BLaER1 treated with 17β-estradiol and CSF1 and Interleukin-3, amounts not matched to agents 10 nM and 100 nM (cell line): ENCODE measurements around the gene COL18A1.

Experiments
- H3K27ac ChIP-seq, 11 experiments: shearing (Covaris generic); formaldehyde crosslinking; 2 replicates each; pipeline ENCODE4 v1.8.1; 2022
- H3K27me3 ChIP-seq, 11 experiments: shearing (Covaris generic); formaldehyde crosslinking; 2 replicates each; pipeline ENCODE4 v1.8.1; 2022
- H3K36me3 ChIP-seq, 11 experiments: shearing (Covaris generic); formaldehyde crosslinking; 2 replicates each; pipeline ENCODE4 v1.8.1; 2022
- H3K4me1 ChIP-seq, 10 experiments: shearing (Covaris generic); formaldehyde crosslinking; 2 replicates each; pipeline ENCODE4 v1.8.1; 2022
- H3K4me2 ChIP-seq, 11 experiments: shearing (Covaris generic); formaldehyde crosslinking; 2 replicates each; pipeline ENCODE4 v1.8.1; 2022
- H3K4me3 ChIP-seq, 10 experiments: shearing (Covaris generic); formaldehyde crosslinking; 2 replicates each; pipeline ENCODE4 v1.8.1; 2022
- H3K9ac ChIP-seq, 11 experiments: shearing (Covaris generic); formaldehyde crosslinking; 2 replicates each; pipeline ENCODE4 v1.8.1; 2022
- H3K9me3 ChIP-seq, 11 experiments: shearing (Covaris generic); formaldehyde crosslinking; replicated peaks in 1 of 11; 2 replicates each; pipeline ENCODE4 v1.8.1; 2022
- H4K20me1 ChIP-seq, 11 experiments: shearing (Covaris generic); formaldehyde crosslinking; 2 replicates each; pipeline ENCODE4 v1.8.1; 2022
- Cebpa-rat ChIP-seq, 11 experiments: shearing (Covaris generic); IDR thresholded peaks; 2 replicates each; pipeline ENCODE4 v1.8.1; 2022

COL18A1 gene

DNA sequence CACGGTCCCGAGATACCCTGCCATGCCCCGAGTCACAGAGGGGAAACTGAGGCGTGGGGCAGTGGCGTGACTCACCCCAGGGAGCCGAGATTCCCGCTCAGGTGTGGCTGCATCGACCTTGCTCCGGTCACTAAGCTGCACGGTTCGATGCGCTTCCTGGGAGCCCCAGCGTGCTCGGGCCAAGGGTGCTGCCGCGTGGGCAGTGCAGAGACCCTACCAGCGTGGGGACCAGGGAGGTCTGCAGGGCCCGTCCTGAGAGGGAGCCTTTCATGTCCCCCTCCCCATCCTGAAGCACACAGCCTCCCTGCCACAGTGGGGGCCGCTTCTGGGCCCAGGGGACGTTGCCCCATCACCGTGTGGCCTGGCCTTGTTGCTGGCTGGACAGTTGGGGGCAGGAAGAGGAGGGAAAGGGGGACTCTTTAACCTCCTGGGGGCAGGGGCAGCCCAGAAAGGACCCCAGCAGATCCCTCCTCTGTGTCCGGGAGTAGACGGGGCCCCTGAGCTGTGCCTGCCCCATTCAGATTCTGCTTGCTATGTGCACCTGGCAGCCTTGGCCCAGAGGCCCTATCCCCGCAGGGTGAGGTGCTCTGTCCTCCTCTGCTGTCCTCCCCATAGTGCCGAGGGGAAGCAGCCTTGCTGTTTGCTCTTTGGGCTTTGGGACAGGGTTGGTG is 52.3 kb downstream of the COL18A1 start:
- H4K20me1 ChIP-seq, result peaks cover 0 to 11% (median 4%) of the 10 kb centered on the region in 11 experiments; a peak in 3 of 22 replicates
- peak overlapping the region in 6 of 11 experiments; percentile 22 to 56 (median 38); a peak in 10 of 22 replicates for H3K4me2 ChIP-seq
- no peak for TF ChIP-seq Cebpa-rat (IDR thresholded peaks at IDR 0.05)
- H3K27ac ChIP-seq, result no peak overlapping the region
- peaks cover 0 to 18% (median 6%) of the 10 kb centered on the region in 11 experiments; a peak in 14 of 22 replicates for H3K9me3 ChIP-seq
- no peak overlapping the region for H3K4me3 ChIP-seq
- no peak overlapping the region for H3K9ac ChIP-seq
- H3K27me3 ChIP-seq, result no peaks in the 10 kb centered on the region; a peak in 1 of 22 replicates
- no peaks in the 10 kb centered on the region for H3K36me3 ChIP-seq
- peaks cover 11 to 83% (median 60%) of the 10 kb centered on the region in 10 experiments; a peak in 18 of 20 replicates for H3K4me1 ChIP-seq

DNA sequence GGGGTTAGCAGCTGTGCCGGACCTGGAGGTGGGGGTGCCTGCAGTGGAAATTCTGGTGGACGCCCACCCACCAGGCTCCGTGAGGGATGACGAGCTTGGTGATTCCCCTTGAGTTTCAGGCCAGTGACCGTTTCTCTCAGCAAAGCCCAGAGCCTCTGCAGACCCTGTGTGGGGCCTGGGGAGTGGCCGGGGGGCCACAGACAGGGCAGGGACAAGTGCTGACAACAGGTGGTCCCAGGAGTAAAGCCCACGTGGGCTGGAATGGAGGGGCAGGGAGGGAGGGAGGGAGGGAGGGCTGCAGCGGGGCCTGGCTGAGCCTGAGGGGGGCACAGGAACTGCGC is 52.8 kb downstream of the COL18A1 start:
- no peak for TF ChIP-seq Cebpa-rat (IDR thresholded peaks at IDR 0.05)

DNA sequence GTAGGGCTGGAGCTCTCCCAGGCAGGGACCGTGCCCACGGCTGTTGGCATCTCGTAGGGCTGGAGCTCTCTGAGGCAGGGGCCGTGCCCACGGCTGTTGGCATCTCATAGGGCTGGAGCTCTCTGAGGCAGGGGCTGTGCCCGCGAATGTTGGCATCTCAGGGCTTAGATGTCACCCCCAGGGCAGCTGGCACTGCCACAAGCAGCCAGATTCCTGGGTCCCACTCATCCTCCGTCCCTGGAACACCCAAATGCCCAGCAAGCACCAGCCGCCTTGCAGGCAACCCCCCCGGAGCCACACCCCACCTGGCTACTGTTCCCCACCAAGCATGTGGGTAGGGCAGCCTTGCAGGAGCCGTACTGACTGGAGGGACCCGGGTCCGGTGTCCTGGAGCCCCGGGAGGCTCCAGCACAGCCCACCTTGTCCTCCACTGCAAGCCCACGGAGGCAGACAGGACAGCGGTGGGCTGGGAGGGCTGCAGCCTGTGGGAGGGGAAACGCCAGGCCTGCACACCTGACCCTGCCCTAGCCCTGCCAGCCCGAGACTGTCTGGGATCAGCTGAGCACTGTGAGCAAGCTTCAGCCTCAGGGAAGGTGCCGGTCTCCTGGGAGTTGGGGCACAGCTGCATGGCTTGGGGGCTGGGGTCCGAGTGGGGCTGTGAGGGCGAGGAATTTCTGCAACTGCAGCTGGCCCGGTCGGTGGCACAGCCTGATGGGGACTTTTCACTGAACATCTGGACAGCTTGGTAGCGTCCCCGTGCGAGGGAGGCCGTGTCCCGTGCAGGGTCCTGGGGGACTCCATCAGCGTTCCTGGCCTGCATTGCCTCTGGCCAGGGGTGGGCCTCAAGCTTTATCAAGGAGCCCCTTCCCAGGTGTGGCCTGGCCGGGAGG is 53.6 kb downstream of the COL18A1 start:
- Histone ChIP-seq H3K9ac (peak overlapping the region in 2 of 11 experiments; percentile 16 to 25; a peak in 3 of 22 replicates), H3K4me2 (peak overlapping the region in 10 of 11 experiments; percentile 7 to 87 (median 74); a peak in 18 of 22 replicates), H3K9me3 (peaks cover 0 to 19% (median 6%) of the 10 kb centered on the region in 11 experiments; a peak in 13 of 22 replicates), H3K4me1 (peaks cover 11 to 84% (median 61%) of the 10 kb centered on the region in 10 experiments; a peak in 18 of 20 replicates), H3K27ac (peak overlapping the region in 2 of 11 experiments; percentile 14 to 34; a peak in 1 of 22 replicates), H4K20me1 (peaks cover 0 to 11% (median 4%) of the 10 kb centered on the region in 11 experiments; a peak in 3 of 22 replicates), H3K27me3 (no peaks in the 10 kb centered on the region; a peak in 1 of 22 replicates), H3K36me3 (no peaks in the 10 kb centered on the region), H3K4me3 (no peak overlapping the region; a peak in 1 of 20 replicates)
- no peak for TF ChIP-seq Cebpa-rat (IDR thresholded peaks at IDR 0.05)

More for the DNA sequence above, 52.8 kb downstream of the COL18A1 start:
- H3K36me3 ChIP-seq, result no peaks in the 10 kb centered on the region
- H4K20me1 ChIP-seq, result peaks cover 0 to 11% (median 4%) of the 10 kb centered on the region in 11 experiments; a peak in 3 of 22 replicates
- peaks cover 0 to 19% (median 6%) of the 10 kb centered on the region in 11 experiments; a peak in 14 of 22 replicates for H3K9me3 ChIP-seq
- H3K4me2 ChIP-seq, result peak overlapping the region in 6 of 11 experiments; percentile 22 to 87 (median 79); a peak in 11 of 22 replicates
- no peaks in the 10 kb centered on the region; a peak in 1 of 22 replicates for H3K27me3 ChIP-seq
- H3K4me3 ChIP-seq, result no peak overlapping the region
- H3K9ac ChIP-seq, result no peak overlapping the region
- peaks cover 11 to 83% (median 60%) of the 10 kb centered on the region in 10 experiments; a peak in 18 of 20 replicates for H3K4me1 ChIP-seq
- no peak overlapping the region for H3K27ac ChIP-seq

DNA sequence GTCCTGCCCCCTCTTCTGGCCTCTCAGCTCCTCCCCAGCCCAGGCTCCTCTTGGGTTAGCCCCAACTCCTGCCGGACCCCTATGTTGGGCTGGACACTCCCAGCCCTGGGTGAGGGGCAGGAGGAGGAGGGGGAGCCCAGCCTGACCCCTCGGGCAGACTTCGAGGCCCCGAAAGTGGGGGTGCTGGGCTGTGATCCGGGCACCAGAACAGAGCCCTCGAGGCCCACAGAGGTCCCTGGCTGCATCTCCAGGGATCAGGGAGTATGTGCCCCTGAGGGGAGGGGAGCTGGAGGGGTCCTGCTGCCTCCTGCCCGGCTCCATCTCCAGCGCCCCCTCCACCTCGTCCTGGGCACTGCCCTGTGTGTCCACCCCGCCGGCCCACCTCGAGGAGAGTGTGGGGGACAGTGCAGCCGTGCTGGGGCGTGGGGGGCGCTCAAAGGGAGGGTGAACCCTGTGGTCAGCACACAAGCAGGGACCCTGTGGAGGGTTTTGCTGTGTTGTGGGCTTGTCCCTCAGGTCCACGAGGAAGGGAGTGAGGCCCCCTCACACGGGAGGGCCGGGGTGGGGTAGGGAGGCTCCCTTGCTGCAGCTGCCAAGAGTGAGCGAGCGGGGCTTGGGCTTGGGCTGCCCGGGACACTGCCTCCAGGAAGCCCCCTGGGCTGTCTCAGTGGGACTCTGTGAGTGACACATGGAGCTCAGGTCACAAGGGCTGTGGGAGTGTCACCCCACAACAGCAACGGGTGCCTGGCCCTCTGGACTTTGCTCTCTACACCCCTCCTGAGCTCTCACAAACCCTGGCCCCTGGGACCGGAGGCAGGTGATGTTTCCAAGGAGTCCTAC is 54.4 kb downstream of the COL18A1 start:
- H3K4me3 ChIP-seq, result no peak overlapping the region
- H4K20me1 ChIP-seq, result peaks cover 0 to 11% (median 3%) of the 10 kb centered on the region in 11 experiments; a peak in 3 of 22 replicates
- no peaks in the 10 kb centered on the region; a peak in 1 of 22 replicates for H3K27me3 ChIP-seq
- H3K4me2 ChIP-seq, result peak overlapping the region in 9 of 11 experiments; percentile 52 to 87 (median 78); a peak in 16 of 22 replicates
- peak overlapping the region in 2 of 11 experiments; percentile 16 to 25; a peak in 3 of 22 replicates for H3K9ac ChIP-seq
- no peaks in the 10 kb centered on the region for H3K36me3 ChIP-seq
- peaks cover 11 to 85% (median 70%) of the 10 kb centered on the region in 10 experiments; a peak in 18 of 20 replicates for H3K4me1 ChIP-seq
- peaks cover 0 to 19% (median 6%) of the 10 kb centered on the region in 11 experiments; a peak in 12 of 22 replicates for H3K9me3 ChIP-seq
- no peak for TF ChIP-seq Cebpa-rat (IDR thresholded peaks at IDR 0.05)
- peak overlapping the region in 2 of 11 experiments; percentile 14 to 34; a peak in 2 of 22 replicates for H3K27ac ChIP-seq

- H3K4me2 ChIP-seq, result peak overlapping the region in 8 of 11 experiments; percentile 15 to 84 (median 62); a peak in 13 of 22 replicates
- H3K4me1 ChIP-seq, result peaks cover 11 to 89% (median 74%) of the 10 kb centered on the region in 10 experiments; a peak in 18 of 20 replicates
- peaks cover 0 to 19% (median 6%) of the 10 kb centered on the region in 11 experiments; a peak in 12 of 22 replicates for H3K9me3 ChIP-seq
- no peaks in the 10 kb centered on the region for H3K36me3 ChIP-seq
- H3K9ac ChIP-seq, result no peak overlapping the region
- peak overlapping the region in 1 of 11 experiments; percentile 34; a peak in 1 of 22 replicates for H3K27ac ChIP-seq
- peaks cover 0 to 11% (median 0%) of the 10 kb centered on the region in 11 experiments; a peak in 3 of 22 replicates for H4K20me1 ChIP-seq
- no peak for TF ChIP-seq Cebpa-rat (IDR thresholded peaks at IDR 0.05)
- H3K27me3 ChIP-seq, result no peaks in the 10 kb centered on the region; a peak in 1 of 22 replicates
- no peak overlapping the region for H3K4me3 ChIP-seq
Observed at GRCh38 chr21:45460011-45460565, 55.1 kb downstream of the COL18A1 start.

- no peak for TF ChIP-seq Cebpa-rat (IDR thresholded peaks at IDR 0.05)
Observed at GRCh38 chr21:45460611-45461368, 55.8 kb downstream of the COL18A1 start.

GRCh38 chr21:45461369-45461750 is 56.4 kb downstream of the COL18A1 start:
- no peak for TF ChIP-seq Cebpa-rat (IDR thresholded peaks at IDR 0.05)
- Histone ChIP-seq H3K9ac (no peak overlapping the region), H3K36me3 (no peaks in the 10 kb centered on the region), H4K20me1 (peaks cover 0 to 11% (median 0%) of the 10 kb centered on the region in 11 experiments; a peak in 2 of 22 replicates), H3K27me3 (no peaks in the 10 kb centered on the region; a peak in 1 of 22 replicates), H3K4me1 (peaks cover 3 to 87% (median 73%) of the 10 kb centered on the region in 10 experiments; a peak in 17 of 20 replicates), H3K9me3 (peaks cover 0 to 19% (median 6%) of the 10 kb centered on the region in 11 experiments; a peak in 12 of 22 replicates), H3K4me2 (peak overlapping the region in 8 of 11 experiments; percentile 15 to 84 (median 48); a peak in 16 of 22 replicates), H3K27ac (peak overlapping the region in 1 of 11 experiments; percentile 27; a peak in 1 of 22 replicates), H3K4me3 (no peak overlapping the region)

More at GRCh38 chr21:45460611-45461368, 55.8 kb downstream of the COL18A1 start:
- H3K4me1 ChIP-seq, result peaks cover 6 to 89% (median 74%) of the 10 kb centered on the region in 10 experiments; a peak in 18 of 20 replicates
- H3K4me2 ChIP-seq, result peak overlapping the region in 8 of 11 experiments; percentile 15 to 84 (median 48); a peak in 16 of 22 replicates
- no peak overlapping the region for H3K9ac ChIP-seq
- H3K27me3 ChIP-seq, result no peaks in the 10 kb centered on the region; a peak in 1 of 22 replicates
- H3K9me3 ChIP-seq, result peaks cover 0 to 19% (median 6%) of the 10 kb centered on the region in 11 experiments; a peak in 12 of 22 replicates
- peaks cover 0 to 11% (median 0%) of the 10 kb centered on the region in 11 experiments; a peak in 2 of 22 replicates for H4K20me1 ChIP-seq
- no peaks in the 10 kb centered on the region for H3K36me3 ChIP-seq
- H3K27ac ChIP-seq, result peak overlapping the region in 1 of 11 experiments; percentile 27; a peak in 2 of 22 replicates
- H3K4me3 ChIP-seq, result no peak overlapping the region
